CD4-positive, alpha-beta T cell treated with Interleukin-2 at 100 ng/mL for 4 hours (primary cell): ENCODE data around the gene MTMR12.

Source experiments
- DNase-seq: peaks from one replicate; pipeline ENCODE4 v3.0.0-alpha.2; 2020; ENCODE audit warnings: low spot score

Gene MTMR12

DNA sequence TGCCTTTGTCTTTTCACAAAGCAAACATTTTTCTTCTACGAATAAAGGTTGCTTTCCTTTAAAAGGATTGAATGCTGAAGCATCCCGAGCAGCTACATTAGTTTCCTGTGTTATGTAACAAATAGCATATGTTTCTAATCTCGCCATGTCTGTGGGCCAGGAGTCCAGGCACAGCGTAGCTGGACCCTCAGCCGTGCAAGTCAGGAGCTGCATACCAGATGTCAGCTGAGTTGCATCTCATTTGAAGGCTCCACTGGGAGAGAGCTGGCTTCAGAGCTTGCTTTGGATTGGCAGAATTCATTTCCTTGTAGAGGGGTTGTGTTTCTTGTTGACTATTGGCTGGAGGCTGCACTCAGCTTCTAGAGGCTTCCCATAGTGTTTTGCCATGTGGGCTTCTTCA, 122.6 kb downstream of the MTMR12 start:
- DNase-seq: no peak

DNA sequence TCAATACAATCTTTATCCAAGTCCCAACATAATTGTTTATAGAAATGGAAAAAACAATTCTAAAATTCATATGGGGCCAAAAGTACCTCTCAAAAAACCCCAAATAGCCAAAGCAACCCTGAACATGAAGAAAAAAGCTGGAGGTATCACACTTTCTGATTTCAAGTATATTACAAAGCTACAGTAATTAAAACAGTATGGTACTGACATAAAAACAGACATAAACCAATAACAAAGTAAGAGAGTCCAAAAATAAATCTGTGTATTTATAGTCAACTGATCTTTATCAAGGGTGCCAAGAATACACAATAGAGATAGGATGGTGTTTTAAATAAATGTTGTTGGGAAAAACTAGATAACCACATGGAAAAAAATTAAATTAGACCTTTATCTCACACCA, 125.1 kb downstream of the MTMR12 start:
- no peak for DNase-seq

DNA sequence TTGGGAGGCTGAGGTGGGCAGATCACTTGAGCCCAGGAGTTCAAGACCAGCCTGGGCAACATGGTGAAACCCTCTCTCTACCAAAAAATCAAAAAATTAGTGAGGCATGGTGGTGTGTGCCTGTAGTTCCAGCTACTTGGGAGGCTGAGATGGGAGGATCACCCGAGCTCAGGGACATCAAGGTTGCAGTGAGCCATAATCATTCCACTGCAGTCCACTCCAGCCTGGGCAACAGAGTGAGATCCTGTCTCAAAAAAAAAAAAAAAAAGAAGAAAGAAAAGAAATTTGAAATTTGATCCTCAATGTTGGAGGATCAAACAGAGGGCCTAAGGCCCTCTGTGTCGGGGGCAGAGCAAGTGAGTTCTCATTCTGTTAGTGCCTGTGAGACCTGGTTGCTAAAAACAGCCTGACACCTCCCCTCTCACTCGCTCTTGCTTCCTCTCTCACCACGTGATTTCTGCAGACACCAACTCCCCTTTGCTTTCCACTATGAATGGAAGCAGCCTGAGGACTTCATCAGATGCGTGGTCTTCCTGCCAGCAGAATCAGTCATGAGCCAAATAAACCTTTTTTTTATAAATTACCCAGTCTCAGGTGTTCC, 130.2 kb downstream of the MTMR12 start:
- DNase-seq: no peak
